Measurements from ENCODE around the gene CPLX1. TPM values are rescaled to one million over a fixed set of nuclear protein-coding genes. Genes with fewer than 3 reads are reported as not detected.
"Not testable (repeated sequence)": the region's sequence is repeated elsewhere in the genome, so short reads cannot be mapped to it uniquely, and the experiment has no call there.

Gene CPLX1
- polyA plus RNA-seq, 1 donor, result 0.28 TPM

- no peak for DNase-seq
Measured at GRCh38 chr4:819401-820229, 6.3 kb downstream of the CPLX1 start.

- DNase-seq, result no peak
Measured at GRCh38 chr4:818106-818921, 7.6 kb downstream of the CPLX1 start.

- no peak for DNase-seq
Measured at GRCh38 chr4:815464-816146, 10.3 kb downstream of the CPLX1 start.

DNA sequence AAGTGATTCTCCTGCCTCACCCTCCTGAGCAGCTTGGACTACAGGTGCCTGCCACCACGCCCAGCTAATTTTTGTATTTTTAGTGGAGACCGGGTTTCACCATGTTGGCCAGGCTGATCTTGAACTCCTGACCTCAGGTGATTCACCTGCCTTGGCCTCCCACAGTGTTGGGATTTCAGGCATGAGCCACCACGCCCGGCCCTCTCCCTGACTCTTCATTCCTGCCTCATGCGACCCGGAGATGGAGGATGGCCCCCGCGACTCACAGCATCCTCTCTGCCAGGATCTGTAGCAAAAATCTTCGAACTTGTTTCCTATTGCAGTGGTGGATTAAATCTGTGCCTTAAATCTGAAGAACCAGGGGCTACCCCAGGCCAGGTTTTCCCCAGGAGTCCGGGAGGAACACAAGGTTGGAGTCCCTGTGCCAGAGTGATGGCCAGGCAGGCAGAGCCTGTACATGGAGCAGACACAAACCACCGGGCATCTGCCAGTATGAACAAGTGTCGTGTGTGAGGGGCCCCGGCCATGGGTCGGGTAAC is 11.5 kb downstream of the CPLX1 start:
- DNase-seq, result no peak

DNA sequence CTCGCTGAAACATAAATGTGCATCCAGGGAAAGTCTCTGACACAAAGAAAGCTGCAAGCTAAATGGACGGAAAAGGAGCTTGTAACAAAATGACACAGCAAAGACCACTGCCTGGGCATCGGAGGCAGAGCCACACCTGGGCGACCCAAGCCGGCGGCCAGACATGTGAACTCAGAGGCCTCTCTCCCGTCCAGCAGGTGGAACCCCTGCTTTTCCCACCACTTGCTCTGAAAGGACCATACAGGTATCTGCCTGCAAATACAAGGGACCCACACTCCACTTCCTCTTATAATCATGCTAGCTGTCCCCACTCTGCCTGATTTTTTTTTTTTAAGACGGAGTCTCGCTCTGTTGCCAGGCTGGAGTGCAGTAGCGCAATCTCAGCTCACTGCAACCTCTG is 12.0 kb downstream of the CPLX1 start:
- DNase-seq, result no peak

DNA sequence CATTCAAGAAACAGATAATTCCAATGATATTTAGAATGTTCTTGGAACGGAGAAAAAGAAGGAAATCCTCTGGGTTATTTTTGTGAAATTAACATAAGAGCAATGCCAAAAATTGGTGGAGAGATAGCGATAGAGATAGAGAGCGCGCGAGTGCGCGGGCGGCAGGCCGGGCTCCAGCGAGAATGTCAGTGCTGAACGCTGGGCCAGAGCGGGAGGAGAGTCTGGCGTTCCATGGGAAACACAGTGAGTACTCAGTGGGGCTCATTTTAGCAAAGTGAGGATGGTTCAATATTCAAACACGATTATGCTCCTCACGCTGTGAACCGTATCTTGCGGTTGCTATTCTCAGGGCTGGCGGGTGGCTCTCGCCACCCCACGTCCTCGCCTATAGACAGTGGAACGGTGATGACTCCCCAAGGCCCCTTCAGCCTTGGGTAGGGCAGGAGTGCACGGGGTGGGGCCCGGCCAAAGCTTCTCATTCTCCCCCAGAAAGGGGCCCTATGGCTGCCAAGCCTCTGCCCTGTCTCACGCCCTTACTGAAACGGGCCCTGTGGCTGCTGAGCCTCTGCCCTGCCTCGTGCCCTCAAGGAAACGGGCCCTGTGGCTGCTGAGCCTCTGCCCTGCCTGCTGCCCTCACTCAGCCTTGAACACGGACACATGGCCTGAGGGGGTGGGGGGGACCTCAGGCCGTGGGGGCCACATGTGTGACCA is 16.9 kb downstream of the CPLX1 start:
- no peak for DNase-seq

DNA sequence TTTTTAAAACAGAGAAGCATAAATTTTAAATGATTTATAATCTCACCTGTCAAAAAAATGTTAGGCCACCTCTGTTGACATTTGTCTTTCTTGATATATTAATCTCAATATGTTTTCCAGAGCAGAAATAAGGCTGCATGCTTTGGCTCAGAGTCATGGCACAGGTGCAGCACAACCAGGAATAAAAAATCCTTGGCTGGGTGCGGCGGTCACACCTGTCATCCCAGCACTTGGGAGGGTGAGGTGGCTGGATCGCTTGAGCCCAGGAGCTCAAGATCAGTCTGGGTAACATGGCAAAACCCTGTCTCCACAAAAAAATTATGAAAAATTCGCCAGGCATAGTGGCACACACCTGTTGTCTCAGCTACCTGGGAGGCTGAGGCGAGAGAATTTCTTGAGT is 18.1 kb downstream of the CPLX1 start:
- no peak for DNase-seq

DNA sequence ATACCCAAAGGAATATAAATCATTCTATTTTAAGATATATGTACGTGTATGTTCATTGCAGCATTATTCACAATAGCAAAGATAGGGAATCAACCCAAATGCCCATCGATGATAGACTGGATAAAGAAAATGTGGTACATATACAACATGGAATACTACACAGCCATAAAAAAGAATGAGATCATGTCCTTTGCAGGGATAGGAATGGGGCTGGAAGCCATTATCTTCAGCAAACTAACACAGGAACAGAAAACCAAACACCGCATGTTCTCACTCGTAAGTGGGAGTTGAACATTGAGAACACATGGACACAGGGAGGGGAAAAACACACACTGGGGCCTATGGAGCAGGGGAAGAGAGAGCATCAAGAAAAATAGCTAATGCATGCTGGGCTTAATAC is 18.9 kb downstream of the CPLX1 start:
- not testable (repeated sequence) for DNase-seq

- no peak for DNase-seq
Measured at GRCh38 chr4:804804-805203, 21.1 kb downstream of the CPLX1 start.

GRCh38 chr4:803884-804283 is 22.0 kb downstream of the CPLX1 start:
- no peak for DNase-seq

GRCh38 chr4:801436-802124 is 24.3 kb downstream of the CPLX1 start:
- no peak for DNase-seq

- no peak for DNase-seq
Measured at GRCh38 chr4:797066-797465, 28.9 kb downstream of the CPLX1 start.

GRCh38 chr4:796206-796605 is 29.7 kb downstream of the CPLX1 start:
- no peak for DNase-seq

DNA sequence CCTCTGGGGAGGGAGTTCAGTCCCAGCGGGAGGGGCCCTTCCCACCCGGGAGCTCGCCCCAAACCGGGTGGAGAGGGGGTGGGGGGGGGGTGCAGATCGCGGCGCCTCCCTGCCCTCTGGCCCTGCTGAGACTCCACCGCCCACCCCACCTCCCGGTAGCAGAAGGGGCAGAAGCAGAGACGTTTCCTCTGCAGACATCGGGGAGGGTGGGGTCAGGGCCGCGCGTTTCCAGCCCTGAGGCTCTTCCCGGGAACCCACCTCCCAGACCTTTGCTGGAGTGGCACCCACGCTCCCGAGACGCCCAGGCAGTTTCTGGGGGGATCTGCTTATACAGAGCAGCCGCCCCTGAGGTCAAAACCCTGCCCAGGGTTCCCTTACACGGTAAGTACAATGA is 30.2 kb downstream of the CPLX1 start:
- DNase-seq, result no peak

- DNase-seq, result no peak
Measured at GRCh38 chr4:794900-795725, 30.8 kb downstream of the CPLX1 start.

DNA sequence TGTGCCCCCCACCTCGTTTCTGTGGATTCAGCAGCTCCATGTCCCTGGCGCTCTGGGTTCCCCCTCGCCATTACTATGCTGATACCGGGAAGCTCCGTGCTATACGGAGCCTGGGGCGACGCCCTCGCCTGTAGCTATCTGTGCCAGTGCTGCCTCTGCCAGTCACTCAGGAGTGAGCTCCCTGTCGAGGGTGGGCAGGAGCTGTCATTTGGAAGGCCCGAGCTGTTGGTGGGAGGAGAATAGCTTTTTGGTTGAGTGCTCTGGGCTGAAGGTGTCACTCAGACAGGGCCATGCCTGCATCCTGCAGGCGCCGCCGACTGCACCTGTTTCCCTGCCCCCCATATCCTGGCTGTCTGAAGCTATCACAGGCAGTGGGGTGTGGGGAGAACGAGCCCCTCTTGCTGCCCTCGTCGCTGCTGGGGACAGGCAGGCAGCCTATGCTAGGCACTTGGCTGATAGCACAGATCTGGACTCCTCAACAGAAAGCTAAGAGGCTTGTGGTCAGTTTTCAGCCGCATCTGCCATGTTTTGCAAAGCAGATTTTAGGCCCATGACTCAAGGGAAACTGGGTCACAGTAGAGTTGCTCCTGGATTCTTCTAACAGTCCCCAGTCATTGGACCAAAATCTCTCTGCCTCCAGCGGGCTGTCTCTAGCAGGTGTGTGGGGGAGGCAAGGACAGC is 31.8 kb downstream of the CPLX1 start:
- DNase-seq, result no peak

DNA sequence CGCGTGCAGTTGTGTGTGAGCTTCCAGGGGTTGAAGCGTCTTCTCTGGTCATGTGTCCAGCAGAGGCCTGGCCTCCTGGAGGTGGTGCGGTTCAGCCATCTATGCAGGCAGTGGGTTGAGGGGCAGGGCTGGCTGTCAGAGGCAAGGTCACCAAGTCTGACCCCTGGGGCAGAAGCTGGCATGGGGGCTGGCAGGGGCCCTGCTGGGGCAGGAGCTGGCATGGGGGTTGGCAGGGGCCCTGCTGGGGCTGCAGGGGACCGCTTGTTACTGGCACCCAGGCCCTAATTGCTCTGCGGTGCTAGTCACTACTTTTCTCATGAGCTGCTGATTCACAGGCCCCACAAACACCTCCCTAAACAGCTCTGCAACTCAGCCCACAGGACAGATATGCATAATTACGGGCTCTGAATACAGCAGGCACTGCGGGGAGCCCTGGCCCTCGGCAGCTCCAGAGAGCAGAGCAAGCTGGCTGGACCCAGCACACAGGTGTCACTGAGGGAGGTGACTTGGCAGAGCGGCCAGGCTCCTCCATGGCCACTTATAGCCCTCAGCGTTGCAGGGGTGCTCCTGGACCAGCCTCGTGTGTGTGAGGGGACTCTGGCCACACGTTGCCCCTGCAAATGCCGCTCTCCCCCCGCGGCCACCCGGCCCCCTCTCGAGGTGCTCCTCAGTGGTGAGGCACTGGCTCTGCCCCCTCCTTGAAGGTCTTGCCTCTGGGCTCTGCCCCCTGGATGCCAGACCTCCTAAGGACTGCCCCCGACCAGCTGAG is 32.7 kb downstream of the CPLX1 start:
- no peak for DNase-seq

GRCh38 chr4:792626-793092 is 33.3 kb downstream of the CPLX1 start:
- DNase-seq, result no peak
